H1 (cell line): ENCODE measurements around the gene EPB41L5. TPM values are rescaled to one million over a fixed set of nuclear protein-coding genes. Genes with fewer than 3 reads are reported as not detected.

Experiments used
- CTCF ChIA-PET: fragments of 300-600 bp; sonication (Branson Sonifier 250); formaldehyde crosslinking; loops from one replicate; lab custom pipeline; 2021; ENCODE audit not compliant: partially characterized antibody; lab: Charles Lee
- POLR2A ChIA-PET: fragments of 300-600 bp; sonication (Branson Sonifier 250); formaldehyde crosslinking; loops from one replicate; lab custom pipeline; 2021; ENCODE audit warnings: inconsistent platforms; ENCODE audit not compliant: partially characterized antibody; lab: Charles Lee
- DNase-seq, 2 experiments: peaks; one replicate each; pipeline versions ENCODE4 v3.0.0 to v3.0.0-alpha.2; 2010 to 2022; ENCODE audit warnings: low spot score in 2 of 2, low read depth in 1 of 2, mixed read lengths in 1 of 2
- FAIRE-seq: peaks from 2 replicates; lab custom pipeline; 2011; peaks lifted over from hg19 to GRCh38; lab: Jason Lieb, UNC
- H2AFZ ChIP-seq: 2 replicates; pipeline ENCODE4 v1.8.1; 2012; ENCODE audit warnings: low read length, inconsistent platforms
- H2AK5ac ChIP-seq: 2 replicates; pipeline ENCODE4 v1.6.1; 2013; ENCODE audit warnings: low read depth, low read length
- H2BK120ac ChIP-seq: replicated peaks from 2 replicates; pipeline ENCODE3; 2013; ENCODE audit warnings: low read depth, low read length, inconsistent platforms
- H2BK12ac ChIP-seq: 2 replicates; pipeline ENCODE4 v1.6.1; 2013; ENCODE audit warnings: low read depth, low read length
- H2BK15ac ChIP-seq: 2 replicates; pipeline ENCODE4 v1.6.1; 2013; ENCODE audit warnings: low read length
- H2BK20ac ChIP-seq: 2 replicates; pipeline ENCODE4 v1.6.1; 2013; ENCODE audit warnings: low read length
- H2BK5ac ChIP-seq: 2 replicates; pipeline ENCODE4 v1.6.1; 2013; ENCODE audit warnings: low read depth, low read length
- H3K14ac ChIP-seq: 2 replicates; pipeline ENCODE4 v1.6.1; 2013; ENCODE audit warnings: inconsistent platforms; ENCODE audit not compliant: insufficient read length
- H3K18ac ChIP-seq: 2 replicates; pipeline ENCODE4 v1.6.1; 2013; ENCODE audit warnings: low read length; ENCODE audit errors: extremely low read depth
- H3K23ac ChIP-seq: 2 replicates; pipeline ENCODE4 v1.6.1; 2013; ENCODE audit warnings: inconsistent platforms; ENCODE audit not compliant: insufficient read length
- H3K23me2 ChIP-seq: 2 replicates; pipeline ENCODE4 v1.6.1; 2013; ENCODE audit warnings: low read depth, low read length
- H3K27ac ChIP-seq: 2 replicates; pipeline ENCODE4 v1.6.1; 2011; ENCODE audit warnings: low read depth, low read length, inconsistent platforms
- H3K27me3 ChIP-seq, 4 experiments: replicated peaks in 1 of 4; 1 replicate in 1 of 4; 2 replicates in 3 of 4; pipeline versions ENCODE4 v1.6.1 to v1.8.1; 2011 to 2013; ENCODE audit warnings: low read length in 3 of 4, mild to moderate bottlenecking in 3 of 4, inconsistent platforms in 2 of 4, mixed read lengths in 2 of 4, moderate library complexity in 1 of 4; ENCODE audit not compliant: control insufficient read depth in 3 of 4, insufficient read depth in 3 of 4; ENCODE audit errors: extremely low read depth in 1 of 4
- H3K36me3 ChIP-seq, 4 experiments: 2 replicates each; pipeline versions ENCODE4 v1.6.1 to v1.8.1; 2011 to 2013; ENCODE audit warnings: mild to moderate bottlenecking in 4 of 4, low read length in 3 of 4, moderate library complexity in 2 of 4, control low read depth in 1 of 4, inconsistent platforms in 1 of 4; ENCODE audit not compliant: insufficient read depth in 4 of 4, control insufficient read depth in 2 of 4
- H3K4ac ChIP-seq: replicated peaks from 2 replicates; pipeline ENCODE3; 2013; ENCODE audit warnings: low read length, low read depth, mixed read lengths, inconsistent platforms; ENCODE audit not compliant: insufficient read length
- H3K4me1 ChIP-seq, 4 experiments: replicated peaks in 1 of 4; 1 replicate in 1 of 4; 2 replicates in 3 of 4; pipeline versions ENCODE4 v1.6.1 to v1.8.1; 2011 to 2013; ENCODE audit warnings: low read length in 3 of 4, inconsistent platforms in 2 of 4, mixed read lengths in 1 of 4; ENCODE audit not compliant: insufficient read depth in 4 of 4, control insufficient read depth in 3 of 4
- H3K4me2 ChIP-seq, 2 experiments: 2 replicates each; pipeline versions ENCODE4 v1.6.1 to v1.8.1; 2011 to 2013; ENCODE audit warnings: low read depth in 2 of 2, low read length in 2 of 2, control low read depth in 1 of 2, inconsistent platforms in 1 of 2, mild to moderate bottlenecking in 1 of 2; ENCODE audit not compliant: insufficient read depth in 1 of 2
- H3K4me3 ChIP-seq, 4 experiments: fragments of 200-600, 300-600 bp in 1 of 4; sonication (generic), shearing (Covaris generic), sonication (Bioruptor Twin) in 1 of 4; 2 replicates each; pipeline versions ENCODE4 v1.5.1 to v1.8.1; 2011 to 2016; ENCODE audit warnings: low read length in 4 of 4, low read depth in 3 of 4, control low read depth in 2 of 4, inconsistent platforms in 2 of 4, mild to moderate bottlenecking in 2 of 4, mixed read lengths in 1 of 4, moderate library complexity in 1 of 4; ENCODE audit not compliant: insufficient read depth in 2 of 4; ENCODE audit errors: extremely low read depth in 1 of 4
- H3K56ac ChIP-seq: replicated peaks from 2 replicates; pipeline ENCODE3; 2013; ENCODE audit warnings: low read depth, mild to moderate bottlenecking, mixed read lengths, low read length, inconsistent platforms; ENCODE audit not compliant: insufficient read length
- H3K79me1 ChIP-seq: 2 replicates; pipeline ENCODE4 v1.6.1; 2013; ENCODE audit warnings: low read depth, low read length, control low read depth
- H3K79me2 ChIP-seq, 2 experiments: 2 replicates each; pipeline versions ENCODE4 v1.6.1 to v1.8.1; 2012 to 2013; ENCODE audit warnings: low read length in 2 of 2, mild to moderate bottlenecking in 2 of 2, inconsistent platforms in 1 of 2; ENCODE audit not compliant: insufficient read depth in 2 of 2, control insufficient read depth in 1 of 2
- H3K9ac ChIP-seq, 4 experiments: replicated peaks in 1 of 4; 1 replicate in 1 of 4; 2 replicates in 3 of 4; pipeline versions ENCODE4 v1.6.1 to v1.8.1; 2011 to 2013; ENCODE audit warnings: low read depth in 3 of 4, low read length in 3 of 4, control low read depth in 2 of 4, mild to moderate bottlenecking in 2 of 4, moderate library complexity in 2 of 4, inconsistent platforms in 1 of 4; ENCODE audit errors: extremely low read depth in 1 of 4
- H3K9me3 ChIP-seq, 2 experiments: 2 replicates each; pipeline versions ENCODE4 v1.6.1 to v1.8.1; 2012 to 2013; ENCODE audit warnings: mild to moderate bottlenecking in 2 of 2, moderate library complexity in 2 of 2, control low read depth in 1 of 2, inconsistent platforms in 1 of 2, low read depth in 1 of 2, low read length in 1 of 2, mixed read lengths in 1 of 2; ENCODE audit not compliant: insufficient read depth in 2 of 2
- H4K20me1 ChIP-seq, 2 experiments: replicated peaks in 1 of 2; 2 replicates each; pipeline versions ENCODE3 to v1.8.1; 2011 to 2013; ENCODE audit warnings: inconsistent platforms in 2 of 2, low read length in 2 of 2, mild to moderate bottlenecking in 1 of 2; ENCODE audit not compliant: insufficient read depth in 2 of 2, control insufficient read depth in 1 of 2
- H4K5ac ChIP-seq: 2 replicates; pipeline ENCODE4 v1.6.1; 2013; ENCODE audit warnings: low read length, low read depth, mixed read lengths, inconsistent platforms; ENCODE audit not compliant: insufficient read length
- H4K8ac ChIP-seq: 2 replicates; pipeline ENCODE4 v1.8.0; 2013; ENCODE audit warnings: mild to moderate bottlenecking, moderate library complexity, low read length, inconsistent platforms; ENCODE audit not compliant: insufficient read depth; ENCODE audit errors: extremely low read depth
- H4K91ac ChIP-seq: replicated peaks from 2 replicates; pipeline ENCODE3; 2013; ENCODE audit warnings: low read length, mixed read lengths, inconsistent platforms; ENCODE audit not compliant: insufficient read length
- CHD1 ChIP-seq: IDR thresholded peaks from 2 replicates; pipeline ENCODE4 v1.6.1; 2012; ENCODE audit warnings: low read depth, low read length, improper control_type of control experiment
- CHD2 ChIP-seq: IDR thresholded peaks from 2 replicates; pipeline ENCODE4 v1.6.1; 2012; ENCODE audit warnings: low read length, improper control_type of control experiment
- HDAC2 ChIP-seq, 2 experiments: fragments of 300-600 bp in 1 of 2; sonication (generic) in 1 of 2; IDR thresholded peaks; 2 replicates each; pipeline ENCODE4 v1.6.1; 2011 to 2012; ENCODE audit warnings: low read depth in 2 of 2, low read length in 2 of 2, mild to moderate bottlenecking in 2 of 2, moderate library complexity in 2 of 2, borderline replicate concordance in 1 of 2, inconsistent platforms in 1 of 2
- JUN ChIP-seq: IDR thresholded peaks from 2 replicates; pipeline ENCODE4 v1.6.1; 2011; ENCODE audit warnings: low read depth, mild to moderate bottlenecking, improper control_type of control experiment, low read length
- MAFK ChIP-seq: IDR thresholded peaks from 2 replicates; pipeline ENCODE4 v1.6.1; 2012; ENCODE audit warnings: low read depth, mild to moderate bottlenecking, improper control_type of control experiment, low read length
- MAX ChIP-seq: IDR thresholded peaks from 2 replicates; pipeline ENCODE4 v1.6.1; 2012; ENCODE audit warnings: inconsistent platforms
- NRF1 ChIP-seq: IDR thresholded peaks from 2 replicates; pipeline ENCODE4 v1.6.1; 2011; ENCODE audit warnings: mild to moderate bottlenecking, low read depth, low read length, improper control_type of control experiment
- PHF8 ChIP-seq: fragments of 200-600 bp; sonication (generic); conservative IDR thresholded peaks from 2 replicates; pipeline ENCODE4 v1.7.1; 2012; ENCODE audit warnings: low read depth, mild to moderate bottlenecking, inconsistent platforms, low read length, moderate library complexity
- RAD21 ChIP-seq, 2 experiments: IDR thresholded peaks in 1 of 2; conservative IDR thresholded peaks in 1 of 2; 2 replicates each; pipeline ENCODE4 v1.6.1; 2011; ENCODE audit warnings: low read depth in 2 of 2, low read length in 2 of 2, improper control_type of control experiment in 1 of 2, inconsistent platforms in 1 of 2, mild to moderate bottlenecking in 1 of 2, moderate library complexity in 1 of 2
- RBBP5 ChIP-seq: IDR thresholded peaks from 2 replicates; pipeline ENCODE4 v1.7.1; 2012; ENCODE audit warnings: low read depth, mild to moderate bottlenecking, inconsistent platforms, low read length, moderate library complexity, borderline replicate concordance
- RXRA ChIP-seq: IDR thresholded peaks from 2 replicates; pipeline ENCODE4 v1.6.1; 2011; ENCODE audit warnings: low read depth, mild to moderate bottlenecking, low read length, moderate library complexity; ENCODE audit not compliant: insufficient read depth
- SIRT6 ChIP-seq: IDR thresholded peaks from one replicate; pipeline ENCODE4 v1.7.1; 2012; ENCODE audit warnings: low read length, inconsistent platforms
- SP4 ChIP-seq: IDR thresholded peaks from 2 replicates; pipeline ENCODE4 v1.6.1; 2012; ENCODE audit warnings: low read length, inconsistent platforms
- YY1 ChIP-seq: IDR thresholded peaks from 2 replicates; pipeline ENCODE4 v1.6.1; 2011; ENCODE audit warnings: low read depth, mild to moderate bottlenecking, low read length
- WGBS, 2 experiments: shearing (Covaris generic) in 1 of 2; methylation state at CpG; one replicate each; pipeline versions ENCODE4 v1.1.6 to v1.1.7; 2013 to 2015; ENCODE audit warnings: low lambda C conversion rate in 2 of 2, mixed read lengths in 2 of 2, inconsistent platforms in 1 of 2, low coverage in 1 of 2, missing lambda C conversion rate in 1 of 2; ENCODE audit not compliant: insufficient replicate concordance in 2 of 2, insufficient coverage in 1 of 2, insufficient read length in 1 of 2; ENCODE audit errors: extremely low coverage in 1 of 2, missing lambda C conversion rate in 1 of 2; 5-methylcytosine and 5-hydroxymethylcytosine counted together
- polyA plus RNA-seq, 7 experiments: library from polyadenylated mRNA; depleted of rRNA in 3 of 7; stranded (reverse) in 5 of 7; unstranded in 2 of 7; fragments of >200 nt in 5 of 7; fragments of 200-250 nt in 2 of 7; gene quantifications; 1 replicate in 5 of 7; 2 replicates in 1 of 7; 4 replicates in 1 of 7; pipeline versions ENCODE4 v1.2.1 to v1.2.3, GENCODE V29; 2011 to 2013; ENCODE audit warnings: missing spikeins in 2 of 7, mixed read lengths in 2 of 7
- total RNA-seq: library from RNA; stranded (reverse); fragmentation: NEBNext Ultra II Directional; extraction: Animal tissue kit (Norgen Biotek cat#: 25700); gene quantifications from 2 replicates; pipeline ENCODE4 v1.2.1, GENCODE V29; 2021

EPB41L5 gene
- total and polyA plus RNA-seq, 2 of the 8 experiments (the other 6 are each of a cell fraction or from before 2014, with no cell fraction given) = 13.5 to 32.3 TPM

DNA sequence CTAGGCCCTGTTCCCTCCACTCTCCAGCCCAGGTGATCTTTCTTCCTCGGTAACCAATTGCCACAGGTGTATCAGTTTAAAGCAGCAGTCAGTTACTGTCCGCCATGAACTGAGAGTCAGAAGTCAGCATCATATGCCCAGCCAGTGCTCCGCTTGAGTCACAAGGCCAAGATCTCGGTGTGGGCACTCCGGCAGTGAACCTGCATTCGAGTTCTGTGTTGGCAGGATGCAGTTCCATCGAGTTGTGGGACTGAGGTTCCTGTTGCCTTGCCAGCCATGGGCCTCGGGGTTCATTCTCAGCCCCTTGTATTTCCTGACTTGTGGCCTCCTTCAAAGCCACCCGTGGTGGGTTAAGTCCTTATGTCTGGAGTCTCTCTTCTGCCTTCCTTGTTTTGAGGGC, 213.4 kb downstream of the EPB41L5 start:
- ChIA-PET CTCF (interaction anchor here (1.2 to 1.6 kb wide), 2 partner anchors 86 to 454 kb away, joined by 3 to 11 read pairs; no protein-coding TSS in a partner anchor), POLR2A (interaction anchor here (1.0 to 1.5 kb wide), 2 partner anchors 10 to 26 kb away, joined by 3 read pairs; partner anchors contain the start of gene RALB)
- no peak overlapping the region for H3K4me2 ChIP-seq
- no peak overlapping the region for H2BK120ac ChIP-seq
- H2AFZ ChIP-seq = no peak overlapping the region
- peaks cover 0 to 2% of the 10 kb centered on the region in 2 experiments; a peak in 1 of 4 replicates for H3K79me2 ChIP-seq
- H2BK20ac ChIP-seq = no peak overlapping the region
- no peak overlapping the region for H3K18ac ChIP-seq
- H2BK15ac ChIP-seq = no peak overlapping the region
- no peak overlapping the region for H4K5ac ChIP-seq
- 90% methylated on average over 9 of the region's 9 CpGs; no CpG with 5 or more reads in 1 of the 2 experiments for WGBS, 2 experiments
- no peak overlapping the region for H3K4ac ChIP-seq
- no peak overlapping the region for H2BK5ac ChIP-seq
- no peak overlapping the region for H3K4me3 ChIP-seq
- H3K9me3 ChIP-seq = peaks cover 7 to 9% of the 10 kb centered on the region in 2 experiments
- no peak overlapping the region for H4K8ac ChIP-seq
- H3K36me3 ChIP-seq = peaks cover 0 to 6% (median 0%) of the 10 kb centered on the region in 4 experiments; a peak in 3 of 8 replicates
- no peak overlapping the region for H3K9ac ChIP-seq
- H3K56ac ChIP-seq = no peak overlapping the region
- no peak overlapping the region for H3K14ac ChIP-seq
- no peak overlapping the region for H2AK5ac ChIP-seq
- H3K23me2 ChIP-seq = peaks cover 3% of the 10 kb centered on the region; the same call in 1 of the 2 replicates
- DNase-seq (no peak), FAIRE-seq (no peak)
- no peaks in the 10 kb centered on the region for H3K79me1 ChIP-seq
- no peak overlapping the region for H3K23ac ChIP-seq
- no peak overlapping the region for H3K27ac ChIP-seq
- H4K20me1 ChIP-seq = peaks cover 0 to 3% of the 10 kb centered on the region in 2 experiments
- peaks cover 0 to 7% (median 6%) of the 10 kb centered on the region in 4 experiments; a peak in 5 of 7 replicates for H3K4me1 ChIP-seq
- no peak overlapping the region for H2BK12ac ChIP-seq
- peaks cover 13 to 45% (median 29%) of the 10 kb centered on the region in 4 experiments for H3K27me3 ChIP-seq
- H4K91ac ChIP-seq = no peak overlapping the region
- TF ChIP-seq MAX (no peak), CHD2 (no peak), RXRA (no peak), RAD21 (IDR thresholded peaks at IDR 0.05 in 1 of 2, conservative IDR thresholded peaks at IDR 0.05 in 1 of 2; ENCODE audit: low read depth in 2 of 2, low read length in 2 of 2) (no peak), JUN (no peak), CHD1 (no peak), SIRT6 (no peak), MAFK (no peak), PHF8 (no peak), SP4 (no peak), RBBP5 (no peak), HDAC2 (IDR thresholded peaks at IDR 0.05; ENCODE audit: borderline replicate concordance in 1 of 2, low read depth in 2 of 2, low read length in 2 of 2) (no peak), YY1 (no peak), NRF1 (no peak)
